Stomach smooth muscle (tissue), 2 donors: ENCODE data around the gene PSKH1.

Experiments
- H3K27ac ChIP-seq: one replicate; pipeline ENCODE4 v1.7.0; 2013; ENCODE audit warnings: mild to moderate bottlenecking, low read length, inconsistent platforms
- H3K27me3 ChIP-seq, 2 donors: one replicate each; pipeline ENCODE4 v1.7.0; 2013; ENCODE audit warnings: low read length in 2 of 2; ENCODE audit not compliant: insufficient read depth in 2 of 2, control insufficient read depth in 1 of 2
- H3K36me3 ChIP-seq, 2 donors: one replicate each; pipeline ENCODE4 v1.7.0; 2013; ENCODE audit warnings: low read length in 2 of 2; ENCODE audit not compliant: control insufficient read depth in 2 of 2, insufficient read depth in 2 of 2
- H3K4me1 ChIP-seq: one replicate; pipeline ENCODE4 v1.7.0; 2013; ENCODE audit warnings: low read length; ENCODE audit not compliant: control insufficient read depth, insufficient read depth
- H3K4me3 ChIP-seq, 2 donors: one replicate each; pipeline ENCODE4 v1.7.0; 2013; ENCODE audit warnings: low read length in 2 of 2
- H3K9ac ChIP-seq, 2 donors: one replicate each; pipeline ENCODE4 v1.7.0; 2013; ENCODE audit warnings: low read length in 2 of 2, mild to moderate bottlenecking in 1 of 2
- H3K9me3 ChIP-seq, 2 donors: one replicate each; pipeline ENCODE4 v1.7.0; 2013; ENCODE audit warnings: low read length in 2 of 2; ENCODE audit not compliant: control insufficient read depth in 2 of 2
- donor health status: healthy.
- donor health status: Pancreatic carcinoma.

PSKH1 gene

DNA sequence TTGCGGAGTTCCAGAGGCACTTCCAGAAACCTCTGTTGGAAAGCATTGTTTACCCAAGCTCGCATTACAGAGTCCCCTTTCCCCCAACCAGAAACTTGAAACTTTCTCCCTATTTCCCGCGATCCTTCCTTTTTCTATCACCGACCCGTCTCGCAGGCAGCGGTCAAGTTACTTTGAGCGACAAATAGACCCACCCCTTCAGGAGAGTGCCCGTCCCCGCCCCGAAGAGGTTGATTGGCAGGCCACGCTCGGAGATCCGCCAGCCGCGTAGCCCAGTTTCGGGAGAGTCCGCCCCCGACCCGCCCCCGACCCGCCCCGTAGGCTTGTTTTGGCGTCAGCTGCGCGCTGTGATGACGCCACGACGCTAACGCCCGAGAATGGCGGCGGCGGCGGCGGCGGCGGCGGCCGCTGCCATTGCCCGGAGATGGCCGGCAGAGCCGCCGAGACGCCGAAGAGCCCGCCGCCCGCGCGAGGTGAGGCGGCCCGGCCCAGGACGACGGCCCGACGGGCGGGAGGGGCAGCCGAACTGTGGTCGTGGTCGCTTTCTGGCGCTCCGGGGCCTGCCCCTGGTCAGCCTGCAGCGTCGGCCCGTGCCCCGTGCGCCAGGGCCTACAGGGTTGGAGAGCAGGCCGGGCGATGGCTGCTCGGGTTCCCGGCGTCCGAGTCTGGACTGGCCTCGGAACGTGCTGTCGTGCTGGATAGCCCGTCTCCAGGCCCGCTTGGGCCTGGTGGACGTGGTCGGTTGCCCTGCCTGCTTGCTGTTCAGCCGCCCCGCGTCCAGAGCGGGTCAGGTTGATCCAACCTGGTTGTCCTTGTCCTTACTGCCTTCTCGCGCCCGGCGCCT lies at the start of gene PSKH1:
PSKH1 (plus strand) TSS at position 356 of the 844 bp plus-strand sequence. CDS start 15,496 bp downstream, outside the sequence.
- H3K36me3 ChIP-seq = no peaks in the 10 kb centered on the region

GRCh38 chr16:67843343-67843765 lies 49.7 kb upstream of the PSKH1 start:
- no peaks in the 10 kb centered on the region for H3K36me3 ChIP-seq
- H3K4me1 ChIP-seq = peaks cover 60% of the 10 kb centered on the region
- peak overlapping the region; percentile 93 for H3K27ac ChIP-seq
- H3K9ac ChIP-seq = peak overlapping the region; percentile 83
- H3K4me3 ChIP-seq = peak overlapping the region; percentile 81 to 96
- H3K27me3 ChIP-seq = no peaks in the 10 kb centered on the region
- H3K9me3 ChIP-seq = no peaks in the 10 kb centered on the region

More for the DNA sequence above, at the start of gene PSKH1:
- Histone ChIP-seq H3K9ac (peak within 1 kb of the TSS; percentile 96 to 99), H3K4me3 (peak within 1 kb of the TSS; percentile 87 to 96), H3K27me3 (no peaks in the 10 kb centered on the region), H3K4me1 (peaks cover 30% of the 10 kb centered on the region), H3K27ac (peak within 1 kb of the TSS; percentile 90), H3K9me3 (no peaks in the 10 kb centered on the region)

GRCh38 chr16:67844497-67844896 lies 48.6 kb upstream of the PSKH1 start:
- H3K9ac ChIP-seq = peak overlapping the region; percentile 83
- H3K27me3 ChIP-seq = no peaks in the 10 kb centered on the region
- no peaks in the 10 kb centered on the region for H3K9me3 ChIP-seq
- H3K4me1 ChIP-seq = peaks cover 63% of the 10 kb centered on the region
- peak overlapping the region; percentile 93 for H3K27ac ChIP-seq
- no peaks in the 10 kb centered on the region for H3K36me3 ChIP-seq
- H3K4me3 ChIP-seq = peak overlapping the region; percentile 15 to 96

DNA sequence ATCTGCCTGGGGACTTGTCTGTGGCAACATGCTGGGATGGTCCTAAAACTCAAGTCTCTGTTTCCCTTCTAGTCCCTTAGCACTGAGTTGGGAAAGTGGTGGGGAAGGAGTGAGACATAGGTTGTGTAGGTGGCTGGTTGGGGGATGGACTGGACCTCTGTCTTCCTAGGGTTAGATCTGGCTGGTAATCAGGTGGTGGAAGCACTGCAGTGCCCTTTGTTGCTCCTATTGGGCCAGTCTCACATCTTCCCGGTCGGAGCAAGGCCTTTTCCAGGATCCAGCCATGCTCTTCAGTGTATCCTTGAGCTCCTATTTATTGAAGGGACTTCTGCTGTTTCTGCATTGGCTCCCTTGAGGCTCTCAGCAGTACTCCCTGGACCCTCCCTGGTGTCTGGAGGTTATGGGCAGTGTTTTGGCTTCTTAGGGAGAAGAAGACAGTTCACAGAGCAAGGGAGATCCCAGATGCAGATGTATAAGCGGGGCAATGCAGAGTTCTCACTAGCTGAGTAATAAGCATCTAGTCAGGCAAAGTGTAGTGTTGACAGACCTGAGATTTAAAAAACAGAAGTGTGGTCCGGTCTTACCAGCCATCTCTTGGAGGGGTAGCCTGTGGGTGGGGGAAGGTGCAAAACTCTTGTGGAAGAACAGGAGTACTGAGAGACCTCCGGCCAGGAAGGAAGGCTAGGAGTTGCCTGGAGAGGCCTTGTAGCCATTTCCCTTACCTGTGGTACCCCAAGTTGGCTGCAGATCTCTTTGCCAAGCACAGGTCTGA lies 47.6 kb upstream of the PSKH1 start:
- no peaks in the 10 kb centered on the region for H3K36me3 ChIP-seq
- peak overlapping the region; percentile 93 to 96 for H3K4me3 ChIP-seq
- H3K9me3 ChIP-seq = no peaks in the 10 kb centered on the region
- H3K4me1 ChIP-seq = peaks cover 63% of the 10 kb centered on the region
- H3K9ac ChIP-seq = peak overlapping the region; percentile 88 to 95
- H3K27me3 ChIP-seq = no peaks in the 10 kb centered on the region
- peak overlapping the region; percentile 93 for H3K27ac ChIP-seq

- H3K4me1 ChIP-seq = peaks cover 63% of the 10 kb centered on the region
These were observed 47.1 kb upstream of the PSKH1 start for GRCh38 chr16:67846063-67846319.

DNA sequence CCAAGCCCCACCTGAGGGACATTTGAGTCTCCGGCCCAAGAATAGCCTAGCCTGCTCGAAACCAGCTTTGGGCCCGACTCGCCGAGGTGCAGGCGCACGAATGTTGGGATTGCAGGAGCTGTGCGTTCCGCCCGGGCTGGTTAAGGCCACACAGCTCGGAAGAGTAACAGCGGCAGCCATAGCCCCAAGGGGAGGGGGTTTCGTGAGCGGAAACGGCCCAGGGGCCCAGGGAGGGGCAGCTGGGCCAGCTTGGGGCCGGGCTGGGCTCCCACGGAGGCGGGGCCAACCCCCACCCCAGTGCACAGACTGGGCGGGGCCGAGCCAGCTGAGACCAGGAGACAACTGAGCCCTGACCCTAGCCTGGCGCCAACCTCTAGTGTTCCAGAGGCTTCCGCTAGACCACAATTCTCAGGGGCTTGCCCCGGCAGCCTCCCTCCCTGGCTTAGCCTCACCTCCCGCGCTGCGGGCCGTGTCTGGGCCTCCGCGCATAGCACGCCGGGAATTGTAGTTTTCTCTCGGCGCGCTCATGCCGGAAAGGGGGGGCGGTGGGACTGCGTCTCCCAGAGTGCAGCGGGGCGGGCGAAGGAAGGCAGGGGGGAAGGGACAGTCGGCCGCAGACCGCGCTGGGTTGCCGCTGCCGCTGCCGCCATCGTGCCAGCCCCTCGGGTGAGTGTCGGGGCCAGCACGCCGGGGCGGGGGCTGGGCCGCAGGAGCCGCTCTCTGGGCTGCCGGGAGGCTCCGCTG lies 46.6 kb upstream of the PSKH1 start, which contains the start of gene NUTF2:
NUTF2 (plus strand) TSS at position 614 of the 744 bp plus-strand sequence. CDS start 18,198 bp downstream, outside the sequence.
- Histone ChIP-seq H3K9me3 (no peaks in the 10 kb centered on the region), H3K27ac (peak within 1 kb of the TSS; percentile 93), H3K27me3 (no peaks in the 10 kb centered on the region), H3K4me3 (peak within 1 kb of the TSS; percentile 93 to 96), H3K9ac (peak within 1 kb of the TSS; percentile 88 to 95), H3K36me3 (no peaks in the 10 kb centered on the region), H3K4me1 (peaks cover 59% of the 10 kb centered on the region)

More at GRCh38 chr16:67846063-67846319, 47.1 kb upstream of the PSKH1 start:
- H3K9me3 ChIP-seq = no peaks in the 10 kb centered on the region
- peak overlapping the region; percentile 93 for H3K27ac ChIP-seq
- peak overlapping the region; percentile 88 to 95 for H3K9ac ChIP-seq
- no peaks in the 10 kb centered on the region for H3K36me3 ChIP-seq
- no peaks in the 10 kb centered on the region for H3K27me3 ChIP-seq
- H3K4me3 ChIP-seq = peak overlapping the region; percentile 93 to 96

- no peaks in the 10 kb centered on the region for H3K27me3 ChIP-seq
- no peaks in the 10 kb centered on the region for H3K9me3 ChIP-seq
- peak within 1 kb of the TSS; percentile 93 for H3K27ac ChIP-seq
- H3K9ac ChIP-seq = peak within 1 kb of the TSS; percentile 88 to 95
- no peaks in the 10 kb centered on the region for H3K36me3 ChIP-seq
- peaks cover 55% of the 10 kb centered on the region for H3K4me1 ChIP-seq
- H3K4me3 ChIP-seq = peak within 1 kb of the TSS; percentile 93 to 96
These were observed 45.8 kb upstream of the PSKH1 start, which contains the start of gene CENPT for GRCh38 chr16:67847064-67847861. Gene CENPT, minus strand, starts transcription at chr16:67847693. Its CDS starts 13,834 bp downstream, at chr16:67833859.

GRCh38 chr16:67848118-67848517 lies 44.9 kb upstream of the PSKH1 start:
- no peaks in the 10 kb centered on the region for H3K27me3 ChIP-seq
- H3K36me3 ChIP-seq = no peaks in the 10 kb centered on the region
- no peaks in the 10 kb centered on the region for H3K9me3 ChIP-seq
- H3K27ac ChIP-seq = no peak overlapping the region
- H3K4me1 ChIP-seq = peaks cover 48% of the 10 kb centered on the region
- peak overlapping the region; percentile 84 to 95 for H3K9ac ChIP-seq
- H3K4me3 ChIP-seq = peak overlapping the region; percentile 93 to 96

DNA sequence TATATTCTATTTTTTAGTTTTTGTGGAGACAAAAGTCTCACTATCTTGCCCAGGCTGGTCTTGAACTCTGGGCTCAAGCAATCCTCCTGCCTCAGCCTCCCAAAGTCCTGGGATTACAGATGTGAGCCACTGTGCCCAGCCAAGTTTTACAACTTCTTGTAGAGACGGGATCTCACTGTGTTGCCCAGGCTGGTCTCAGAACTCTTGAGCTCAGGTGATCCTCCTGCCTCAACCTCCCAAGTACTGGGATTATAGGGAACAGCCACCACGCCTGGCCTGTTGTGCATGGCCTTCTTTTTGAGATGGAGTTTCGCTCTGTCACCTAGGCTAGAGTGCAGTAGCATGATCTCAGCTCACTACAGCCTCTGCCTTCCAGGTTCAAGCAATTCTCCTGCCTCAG lies 39.4 kb upstream of the PSKH1 start:
- no peaks in the 10 kb centered on the region for H3K9me3 ChIP-seq
- H3K9ac ChIP-seq = no peak overlapping the region
- H3K4me1 ChIP-seq = peaks cover 26% of the 10 kb centered on the region
- no peaks in the 10 kb centered on the region for H3K27me3 ChIP-seq
- H3K36me3 ChIP-seq = peaks cover 0 to 3% of the 10 kb centered on the region in 2 donors
- no peak overlapping the region for H3K4me3 ChIP-seq
- H3K27ac ChIP-seq = no peak overlapping the region
